IPS-18a (cell line): ENCODE data around the gene ARHGAP20.

Experiments used
- H3K27ac ChIP-seq: one replicate; pipeline ENCODE4 v1.5.1; 2013; ENCODE audit warnings: low read length
- H3K27me3 ChIP-seq: one replicate; pipeline ENCODE4 v1.6.1; 2013; ENCODE audit warnings: mild to moderate bottlenecking, low read length; ENCODE audit not compliant: control insufficient read depth, insufficient read depth
- H3K36me3 ChIP-seq: one replicate; pipeline ENCODE4 v1.6.1; 2013; ENCODE audit warnings: low read depth, low read length; ENCODE audit not compliant: control insufficient read depth
- H3K4me1 ChIP-seq: one replicate; pipeline ENCODE4 v1.6.1; 2013; ENCODE audit warnings: low read depth, low read length; ENCODE audit not compliant: control insufficient read depth
- H3K4me3 ChIP-seq: one replicate; pipeline ENCODE4 v1.5.1; 2013; ENCODE audit warnings: low read length
- H3K9ac ChIP-seq: one replicate; pipeline ENCODE4 v1.6.1; 2013; ENCODE audit warnings: mild to moderate bottlenecking, low read length, moderate library complexity
- H3K9me3 ChIP-seq: one replicate; pipeline ENCODE4 v1.6.1; 2013; ENCODE audit warnings: low read depth, low read length; ENCODE audit not compliant: control insufficient read depth

ARHGAP20 gene

DNA sequence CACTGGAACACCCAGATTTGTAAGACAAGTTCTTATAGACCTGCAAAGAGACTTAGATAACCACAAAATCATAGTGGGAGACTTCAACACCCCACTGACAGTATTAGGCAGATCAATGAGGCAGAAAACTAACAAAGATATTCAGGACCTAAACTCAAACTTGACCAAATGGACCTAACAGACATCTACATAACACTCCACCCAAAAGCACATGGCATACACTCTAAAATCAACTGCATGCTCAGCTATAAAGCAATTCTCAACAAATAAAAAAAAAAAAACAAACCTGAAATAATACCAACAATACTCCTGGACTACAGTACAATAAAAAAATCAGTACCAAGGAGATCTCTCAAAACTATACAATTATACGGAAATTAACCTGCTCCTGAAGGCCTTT is 167.5 kb downstream of the ARHGAP20 start:
- no peak overlapping the region for H3K4me3 ChIP-seq
- H3K9ac ChIP-seq: no peak overlapping the region
- no peak overlapping the region for H3K27ac ChIP-seq
- H3K27me3 ChIP-seq: no peaks in the 10 kb centered on the region
- no peaks in the 10 kb centered on the region for H3K36me3 ChIP-seq
- no peaks in the 10 kb centered on the region for H3K9me3 ChIP-seq
- no peaks in the 10 kb centered on the region for H3K4me1 ChIP-seq

GRCh38 chr11:110538154-110538553 is 174.1 kb downstream of the ARHGAP20 start:
- Histone ChIP-seq H3K27ac (no peak overlapping the region), H3K36me3 (no peaks in the 10 kb centered on the region), H3K4me1 (no peaks in the 10 kb centered on the region), H3K9me3 (no peaks in the 10 kb centered on the region), H3K9ac (no peak overlapping the region), H3K4me3 (no peak overlapping the region), H3K27me3 (no peaks in the 10 kb centered on the region)

GRCh38 chr11:110530900-110531741 is 181.1 kb downstream of the ARHGAP20 start:
- H3K27ac ChIP-seq: no peak overlapping the region
- H3K9me3 ChIP-seq: no peaks in the 10 kb centered on the region
- no peak overlapping the region for H3K9ac ChIP-seq
- no peak overlapping the region for H3K4me3 ChIP-seq
- no peaks in the 10 kb centered on the region for H3K27me3 ChIP-seq
- H3K4me1 ChIP-seq: no peaks in the 10 kb centered on the region
- no peaks in the 10 kb centered on the region for H3K36me3 ChIP-seq

GRCh38 chr11:110529043-110529442 is 183.2 kb downstream of the ARHGAP20 start:
- no peaks in the 10 kb centered on the region for H3K4me1 ChIP-seq
- H3K9ac ChIP-seq: no peak overlapping the region
- H3K27ac ChIP-seq: no peak overlapping the region
- H3K36me3 ChIP-seq: no peaks in the 10 kb centered on the region
- no peaks in the 10 kb centered on the region for H3K9me3 ChIP-seq
- no peaks in the 10 kb centered on the region for H3K27me3 ChIP-seq
- H3K4me3 ChIP-seq: no peak overlapping the region

GRCh38 chr11:110527146-110527545 is 185.1 kb downstream of the ARHGAP20 start:
- Histone ChIP-seq H3K27ac (no peak overlapping the region), H3K9me3 (no peaks in the 10 kb centered on the region), H3K4me1 (no peaks in the 10 kb centered on the region), H3K36me3 (no peaks in the 10 kb centered on the region), H3K4me3 (no peak overlapping the region), H3K9ac (no peak overlapping the region), H3K27me3 (no peaks in the 10 kb centered on the region)
